Measurements from ENCODE around the gene CAV3.

The CAV3 gene

DNA sequence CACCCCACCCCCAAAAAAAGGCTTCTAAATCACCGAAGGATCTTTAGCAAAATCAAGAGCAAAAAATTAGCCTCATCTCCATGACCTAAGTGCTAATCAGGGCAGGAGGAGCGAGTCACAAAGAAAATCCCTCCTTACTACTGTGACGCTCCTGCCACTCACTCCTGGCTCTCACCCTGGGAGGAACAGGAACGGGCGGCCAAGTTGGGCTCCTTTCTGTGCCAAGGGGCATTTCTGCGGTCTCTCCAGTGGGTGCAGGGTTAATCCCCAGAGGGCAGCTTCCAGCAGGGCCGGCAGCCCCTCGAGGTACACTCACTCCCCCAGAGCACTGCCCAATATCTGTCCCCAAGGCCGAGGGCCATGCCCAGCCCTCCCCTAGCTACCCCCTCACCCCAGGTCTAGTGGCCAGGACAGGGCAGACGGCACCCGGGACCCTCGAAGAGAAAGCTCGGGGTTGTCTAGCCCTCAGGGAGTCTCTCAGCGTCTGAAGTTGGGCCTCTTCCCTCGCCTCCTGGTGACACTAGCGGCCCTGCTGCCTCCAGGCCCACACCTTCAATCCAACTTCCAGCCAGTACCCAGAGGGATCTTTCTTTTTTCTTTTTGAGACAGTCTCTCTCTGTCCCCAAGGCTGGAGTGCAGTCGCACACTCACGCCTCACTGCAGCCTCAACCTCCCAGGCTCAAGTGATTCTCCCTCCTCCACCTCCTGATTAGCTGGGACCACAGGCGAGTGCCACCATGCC, 706 bp downstream of the CAV3 start:
- TF ChIP-seq POU2F2 (IDR thresholded peaks at IDR 0.05; ENCODE audit: low read depth, low read length) (no peak), SPI1 (IDR thresholded peaks at IDR 0.05; ENCODE audit: low read depth, low read length) (no peak)
- FAIRE-seq, result no peak
- DNase-seq (ENCODE audit: insufficient read length, low spot score), result no peak

GRCh38 chr3:8734908-8735307, 1.3 kb downstream of the CAV3 start:
- FAIRE-seq (no peak), DNase-seq (ENCODE audit: insufficient read length, low spot score) (no peak)
- TF ChIP-seq TAF1 (IDR thresholded peaks at IDR 0.05; ENCODE audit: low read depth, low read length) (no peak), POU2F2 (IDR thresholded peaks at IDR 0.05; ENCODE audit: low read depth, low read length) (no peak), POLR2A (IDR thresholded peaks at IDR 0.05; ENCODE audit: low read depth, low read length) (no peak), POLR2AphosphoS5 (IDR thresholded peaks at IDR 0.05; ENCODE audit: low read depth, low read length) (no peak), SPI1 (IDR thresholded peaks at IDR 0.05; ENCODE audit: low read depth, low read length) (no peak), PAX5 (IDR thresholded peaks at IDR 0.05; ENCODE audit: insufficient read depth, low read length, severe bottlenecking) (no peak)

DNA sequence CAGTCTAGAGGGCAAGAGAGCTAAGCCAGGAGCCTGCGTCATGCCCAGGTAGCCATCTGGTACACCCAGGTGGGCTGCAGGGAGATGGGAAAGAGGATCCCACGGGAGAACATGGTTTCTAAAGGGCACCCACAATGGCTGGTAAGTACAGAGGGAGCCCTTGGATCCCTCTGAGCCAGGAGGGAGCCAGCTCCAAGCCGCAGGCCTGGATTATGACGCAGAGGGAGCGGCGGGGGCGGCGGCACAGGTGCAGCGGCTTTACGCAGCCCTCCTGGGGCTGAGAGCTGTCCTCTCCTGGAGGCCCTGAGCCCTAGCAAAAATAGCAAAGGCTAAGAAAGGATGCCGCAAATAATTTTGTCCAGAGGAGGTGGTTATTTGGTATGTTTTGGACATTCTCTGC, 2.8 kb downstream of the CAV3 start:
- no peak for TF ChIP-seq POLR2AphosphoS5 (IDR thresholded peaks at IDR 0.05; ENCODE audit: low read depth, low read length)
- TF ChIP-seq TAF1 (IDR thresholded peaks at IDR 0.05; ENCODE audit: low read depth, low read length), result no peak
- FAIRE-seq, result no peak
- no peak for DNase-seq (ENCODE audit: insufficient read length, low spot score)

GRCh38 chr3:8737301-8737700, 3.7 kb downstream of the CAV3 start:
- FAIRE-seq (no peak), DNase-seq (ENCODE audit: insufficient read length, low spot score) (no peak)
- TF ChIP-seq POU2F2 (IDR thresholded peaks at IDR 0.05; ENCODE audit: low read depth, low read length), result no peak

GRCh38 chr3:8737823-8738222, 4.2 kb downstream of the CAV3 start:
- FAIRE-seq, result no peak

GRCh38 chr3:8738639-8739038, 5.0 kb downstream of the CAV3 start:
- no peak for FAIRE-seq
- no peak for DNase-seq (ENCODE audit: insufficient read length, low spot score)
- TF ChIP-seq SPI1 (IDR thresholded peaks at IDR 0.05; ENCODE audit: low read depth, low read length) (no peak), POLR2A (IDR thresholded peaks at IDR 0.05; ENCODE audit: low read depth, low read length) (no peak), POU2F2 (IDR thresholded peaks at IDR 0.05; ENCODE audit: low read depth, low read length) (no peak), TAF1 (IDR thresholded peaks at IDR 0.05; ENCODE audit: low read depth, low read length) (no peak), PAX5 (IDR thresholded peaks at IDR 0.05; ENCODE audit: insufficient read depth, low read length, severe bottlenecking) (no peak), POLR2AphosphoS5 (IDR thresholded peaks at IDR 0.05; ENCODE audit: low read depth, low read length) (no peak)

More at GRCh38 chr3:8737823-8738222, 4.2 kb downstream of the CAV3 start:
- no peak for DNase-seq (ENCODE audit: insufficient read length, low spot score)
- TF ChIP-seq PAX5 (IDR thresholded peaks at IDR 0.05; ENCODE audit: insufficient read depth, low read length, severe bottlenecking) (no peak), POLR2AphosphoS5 (IDR thresholded peaks at IDR 0.05; ENCODE audit: low read depth, low read length) (no peak), POU2F2 (IDR thresholded peaks at IDR 0.05; ENCODE audit: low read depth, low read length) (no peak), SPI1 (IDR thresholded peaks at IDR 0.05; ENCODE audit: low read depth, low read length) (no peak), POLR2A (IDR thresholded peaks at IDR 0.05; ENCODE audit: low read depth, low read length) (no peak), TAF1 (IDR thresholded peaks at IDR 0.05; ENCODE audit: low read depth, low read length) (no peak)

- no peak for TF ChIP-seq PAX5 (IDR thresholded peaks at IDR 0.05; ENCODE audit: insufficient read depth, low read length, severe bottlenecking)
- TF ChIP-seq POU2F2 (IDR thresholded peaks at IDR 0.05; ENCODE audit: low read depth, low read length), result no peak
- no peak for TF ChIP-seq POLR2AphosphoS5 (IDR thresholded peaks at IDR 0.05; ENCODE audit: low read depth, low read length)
- TF ChIP-seq SPI1 (IDR thresholded peaks at IDR 0.05; ENCODE audit: low read depth, low read length), result no peak
- TF ChIP-seq POLR2A (IDR thresholded peaks at IDR 0.05; ENCODE audit: low read depth, low read length), result no peak
- TF ChIP-seq TAF1 (IDR thresholded peaks at IDR 0.05; ENCODE audit: low read depth, low read length), result no peak
- DNase-seq (ENCODE audit: insufficient read length, low spot score) (no peak), FAIRE-seq (no peak)
These were observed 6.3 kb downstream of the CAV3 start for GRCh38 chr3:8739757-8740504.

DNA sequence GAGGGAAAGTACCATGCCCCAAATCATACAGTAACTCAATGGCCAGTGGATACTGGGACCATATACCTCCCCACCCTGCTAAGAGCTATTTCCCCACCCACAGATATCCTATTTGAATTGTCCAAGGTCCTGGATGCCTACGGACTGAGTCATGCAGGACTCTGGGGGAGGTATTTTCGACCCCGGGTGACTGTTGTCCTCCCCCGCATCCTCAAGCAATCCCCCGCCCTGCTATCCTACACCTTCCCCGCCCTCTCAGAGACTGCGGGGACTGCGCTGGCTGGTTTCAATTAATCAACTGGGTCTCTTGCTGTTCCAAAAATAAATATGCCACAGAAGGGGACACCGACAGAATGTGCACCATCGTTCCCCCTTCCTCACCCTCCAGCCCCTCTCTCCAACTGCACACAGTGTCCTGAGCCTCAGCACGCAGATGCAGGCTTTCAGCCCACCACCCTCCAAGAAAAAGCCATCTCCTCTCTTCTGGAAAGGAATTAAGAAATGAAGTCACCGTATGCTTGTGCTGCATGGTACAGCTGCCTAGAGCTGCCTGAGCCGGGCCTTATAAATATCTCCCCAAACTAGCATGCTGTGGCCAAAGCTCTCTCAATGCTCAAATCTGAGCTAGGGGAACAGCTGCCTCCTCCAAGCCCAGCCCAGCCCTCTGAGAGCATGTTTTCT, 8.1 kb downstream of the CAV3 start:
- FAIRE-seq (no peak), DNase-seq (ENCODE audit: insufficient read length, low spot score) (no peak)
- TF ChIP-seq TAF1 (IDR thresholded peaks at IDR 0.05; ENCODE audit: low read depth, low read length) (no peak), SPI1 (IDR thresholded peaks at IDR 0.05; ENCODE audit: low read depth, low read length) (no peak), POU2F2 (IDR thresholded peaks at IDR 0.05; ENCODE audit: low read depth, low read length) (no peak), PAX5 (IDR thresholded peaks at IDR 0.05; ENCODE audit: insufficient read depth, low read length, severe bottlenecking) (no peak), POLR2A (IDR thresholded peaks at IDR 0.05; ENCODE audit: low read depth, low read length) (no peak), POLR2AphosphoS5 (IDR thresholded peaks at IDR 0.05; ENCODE audit: low read depth, low read length) (no peak)

- no peak for DNase-seq (ENCODE audit: insufficient read length, low spot score)
- TF ChIP-seq POLR2AphosphoS5 (IDR thresholded peaks at IDR 0.05; ENCODE audit: low read depth, low read length) (no peak), POU2F2 (IDR thresholded peaks at IDR 0.05; ENCODE audit: low read depth, low read length) (no peak), PAX5 (IDR thresholded peaks at IDR 0.05; ENCODE audit: insufficient read depth, low read length, severe bottlenecking) (no peak), POLR2A (IDR thresholded peaks at IDR 0.05; ENCODE audit: low read depth, low read length) (no peak), TAF1 (IDR thresholded peaks at IDR 0.05; ENCODE audit: low read depth, low read length) (no peak), SPI1 (IDR thresholded peaks at IDR 0.05; ENCODE audit: low read depth, low read length) (no peak)
- no peak for FAIRE-seq
These were observed 9.5 kb downstream of the CAV3 start for GRCh38 chr3:8743021-8743601.
